ENCODE results near the gene SELENOW. TPM values are rescaled to one million over a fixed set of nuclear protein-coding genes. Genes with fewer than 3 reads are reported as not detected.
A peak's percentile ranks its signal among the peaks of the same experiment; 100 is the strongest.
"Not testable (repeated sequence)": the region's sequence is repeated elsewhere in the genome, so short reads cannot be mapped to it uniquely, and the experiment has no call there.

Gene SELENOW
- total RNA-seq, 1 experiment from 2014 or later = 466 TPM

DNA sequence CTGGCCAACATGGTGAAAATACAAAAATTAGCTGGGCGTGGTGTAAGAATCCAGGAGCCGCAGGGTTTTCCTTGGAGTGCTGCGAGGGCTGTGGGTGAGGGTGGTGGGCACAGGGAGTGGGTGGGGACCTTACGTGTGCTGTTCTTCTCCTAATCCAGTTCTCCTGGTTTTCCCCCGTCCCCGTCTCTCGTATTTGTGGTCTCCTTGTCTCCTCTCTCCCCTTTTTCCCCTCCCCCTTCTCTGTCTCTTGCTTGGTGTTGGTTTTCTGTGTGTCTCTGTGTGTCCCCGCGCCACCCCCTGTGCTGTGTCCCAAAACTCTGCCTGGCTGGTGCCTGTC, 1.7 kb downstream of the SELENOW start:
- peak overlapping the region; percentile 99 for H3K27ac Mint-ChIP-seq (ENCODE audit: unreplicated experiment)
- TF ChIP-seq, protein P1, sequence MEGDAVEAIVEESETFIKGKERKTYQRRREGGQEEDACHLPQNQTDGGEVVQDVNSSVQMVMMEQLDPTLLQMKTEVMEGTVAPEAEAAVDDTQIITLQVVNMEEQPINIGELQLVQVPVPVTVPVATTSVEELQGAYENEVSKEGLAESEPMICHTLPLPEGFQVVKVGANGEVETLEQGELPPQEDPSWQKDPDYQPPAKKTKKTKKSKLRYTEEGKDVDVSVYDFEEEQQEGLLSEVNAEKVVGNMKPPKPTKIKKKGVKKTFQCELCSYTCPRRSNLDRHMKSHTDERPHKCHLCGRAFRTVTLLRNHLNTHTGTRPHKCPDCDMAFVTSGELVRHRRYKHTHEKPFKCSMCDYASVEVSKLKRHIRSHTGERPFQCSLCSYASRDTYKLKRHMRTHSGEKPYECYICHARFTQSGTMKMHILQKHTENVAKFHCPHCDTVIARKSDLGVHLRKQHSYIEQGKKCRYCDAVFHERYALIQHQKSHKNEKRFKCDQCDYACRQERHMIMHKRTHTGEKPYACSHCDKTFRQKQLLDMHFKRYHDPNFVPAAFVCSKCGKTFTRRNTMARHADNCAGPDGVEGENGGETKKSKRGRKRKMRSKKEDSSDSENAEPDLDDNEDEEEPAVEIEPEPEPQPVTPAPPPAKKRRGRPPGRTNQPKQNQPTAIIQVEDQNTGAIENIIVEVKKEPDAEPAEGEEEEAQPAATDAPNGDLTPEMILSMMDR (IDR thresholded peaks at IDR 0.05; ENCODE audit: unreplicated experiment) = no peak
- CTCF ChIA-PET = no interaction called here
- H3K4me1 Mint-ChIP-seq (ENCODE audit: low read depth, unreplicated experiment) = peaks cover 47% of the 10 kb centered on the region
- no peaks in the 10 kb centered on the region for H3K9me3 Mint-ChIP-seq (ENCODE audit: low read depth, unreplicated experiment)
- no peak for DNase-seq
- H3K27me3 Mint-ChIP-seq (ENCODE audit: unreplicated experiment) = no peaks in the 10 kb centered on the region
- intact Hi-C loops (cut with micrococcal nuclease; ENCODE audit: unreplicated experiment) = no loop called here
- peak overlapping the region; percentile 99 for H3K4me3 Mint-ChIP-seq (ENCODE audit: low read depth, unreplicated experiment)
- H3K36me3 Mint-ChIP-seq (ENCODE audit: insufficient read depth, unreplicated experiment) = peaks cover 83% of the 10 kb centered on the region
- no TSS peak for BruUV-seq (replicated peaks)

DNA sequence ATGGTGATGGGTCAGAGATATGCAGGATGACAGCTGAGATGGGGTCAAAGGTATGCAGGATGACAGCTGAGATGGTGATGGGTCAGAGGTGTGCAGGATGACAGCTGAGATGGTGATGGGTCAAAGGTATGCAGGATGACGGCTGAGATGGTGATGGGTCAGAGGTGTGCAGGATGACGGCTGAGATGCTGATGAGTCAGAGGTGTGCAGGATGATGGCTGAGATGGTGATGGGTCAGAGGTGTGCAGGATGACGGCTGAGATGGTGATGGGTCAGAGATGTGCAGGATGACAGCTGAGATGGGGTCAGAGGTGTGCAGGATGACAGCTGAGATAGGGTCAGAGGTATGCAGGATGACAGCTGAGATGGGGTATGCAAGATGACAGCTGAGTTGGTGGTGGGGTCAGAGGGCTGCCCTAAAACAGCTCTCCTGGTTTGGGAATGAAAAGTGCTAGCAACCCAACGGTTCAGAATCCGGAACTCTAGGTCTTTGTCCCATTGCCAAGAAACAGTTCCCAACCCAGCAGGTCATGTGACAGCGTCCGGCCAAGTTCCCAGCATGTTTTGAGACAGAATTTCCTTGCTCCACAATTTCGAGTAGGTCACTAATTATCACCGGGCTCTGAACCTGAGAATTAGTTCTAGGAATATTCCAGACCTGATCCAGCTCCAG, 3.2 kb downstream of the SELENOW start:
- H3K27me3 Mint-ChIP-seq (ENCODE audit: unreplicated experiment) = no peaks in the 10 kb centered on the region
- no TSS peak for BruUV-seq (replicated peaks)
- H3K4me1 Mint-ChIP-seq (ENCODE audit: low read depth, unreplicated experiment) = peaks cover 40% of the 10 kb centered on the region
- H3K36me3 Mint-ChIP-seq (ENCODE audit: insufficient read depth, unreplicated experiment) = peaks cover 94% of the 10 kb centered on the region
- CTCF ChIA-PET = no interaction called here
- DNase-seq = no peak
- H3K9me3 Mint-ChIP-seq (ENCODE audit: low read depth, unreplicated experiment) = no peaks in the 10 kb centered on the region
- intact Hi-C loops (cut with micrococcal nuclease; ENCODE audit: unreplicated experiment) = no loop called here
- H3K4me3 Mint-ChIP-seq (ENCODE audit: low read depth, unreplicated experiment) = peak overlapping the region; percentile 99
- TF ChIP-seq, protein P1 (IDR thresholded peaks at IDR 0.05; ENCODE audit: unreplicated experiment) = no peak
- H3K27ac Mint-ChIP-seq (ENCODE audit: unreplicated experiment) = peak overlapping the region; percentile 99

DNA sequence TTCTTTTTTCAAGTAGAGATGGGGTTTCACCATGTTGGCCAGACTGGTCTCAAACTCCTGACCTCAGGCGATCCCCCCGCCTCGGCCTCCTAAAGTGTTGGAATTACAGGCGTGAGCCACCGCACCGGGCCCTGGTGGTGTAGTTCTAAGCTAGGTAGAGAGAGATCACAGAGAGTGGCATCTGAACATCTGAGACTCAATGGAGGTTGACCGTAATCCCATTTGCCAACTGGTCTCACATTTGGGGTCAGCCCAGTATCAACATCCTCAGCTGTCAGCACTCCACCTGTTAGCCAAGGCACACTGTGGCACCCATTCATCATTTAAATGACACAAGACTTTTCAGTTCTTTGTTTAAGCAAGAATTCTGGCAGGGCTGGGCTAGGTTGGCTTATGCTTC, 8.1 kb downstream of the SELENOW start:
- H3K27ac Mint-ChIP-seq (ENCODE audit: unreplicated experiment) = no peak overlapping the region
- TF ChIP-seq, protein P1 (IDR thresholded peaks at IDR 0.05; ENCODE audit: unreplicated experiment) = no peak

DNA sequence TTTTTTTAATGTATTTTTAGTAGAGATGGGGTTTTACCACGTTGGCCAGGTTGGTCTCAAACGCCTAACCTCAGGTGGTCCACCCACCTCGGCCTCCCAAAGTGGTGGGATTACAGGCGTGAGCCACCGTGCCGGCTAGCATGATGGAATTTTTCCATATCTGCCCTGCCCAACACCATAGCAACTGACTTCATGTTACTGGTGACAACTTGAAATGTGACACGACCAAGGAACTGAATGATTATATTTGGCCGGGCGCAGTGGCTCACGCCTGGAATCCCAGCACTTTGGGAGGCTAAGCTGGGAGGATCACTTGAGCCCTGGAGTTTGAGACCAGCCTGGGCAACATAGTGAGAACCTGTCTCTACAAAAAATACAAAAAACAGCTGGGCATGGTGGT, 8.8 kb downstream of the SELENOW start:
- DNase-seq; CTCF ChIA-PET; BruUV-seq (replicated peaks); H3K4me3 Mint-ChIP-seq (ENCODE audit: low read depth, unreplicated experiment); H3K9me3 Mint-ChIP-seq (ENCODE audit: low read depth, unreplicated experiment); H3K27me3 Mint-ChIP-seq (ENCODE audit: unreplicated experiment); H3K27ac Mint-ChIP-seq (ENCODE audit: unreplicated experiment); intact Hi-C loops (cut with micrococcal nuclease; ENCODE audit: unreplicated experiment): not testable (repeated sequence)
- Mint-ChIP-seq H3K36me3 (ENCODE audit: insufficient read depth, unreplicated experiment) (peaks cover 67% of the 10 kb centered on the region), H3K4me1 (ENCODE audit: low read depth, unreplicated experiment) (peaks cover 13% of the 10 kb centered on the region)

More for the DNA sequence above, 8.1 kb downstream of the SELENOW start:
- intact Hi-C loops (cut with micrococcal nuclease; ENCODE audit: unreplicated experiment) = no loop called here
- no peaks in the 10 kb centered on the region for H3K27me3 Mint-ChIP-seq (ENCODE audit: unreplicated experiment)
- DNase-seq = no peak
- H3K9me3 Mint-ChIP-seq (ENCODE audit: low read depth, unreplicated experiment) = no peaks in the 10 kb centered on the region
- peaks cover 16% of the 10 kb centered on the region for H3K4me1 Mint-ChIP-seq (ENCODE audit: low read depth, unreplicated experiment)
- CTCF ChIA-PET = no interaction called here
- no TSS peak for BruUV-seq (replicated peaks)
- H3K4me3 Mint-ChIP-seq (ENCODE audit: low read depth, unreplicated experiment) = no peak overlapping the region
- H3K36me3 Mint-ChIP-seq (ENCODE audit: insufficient read depth, unreplicated experiment) = peaks cover 74% of the 10 kb centered on the region

DNA sequence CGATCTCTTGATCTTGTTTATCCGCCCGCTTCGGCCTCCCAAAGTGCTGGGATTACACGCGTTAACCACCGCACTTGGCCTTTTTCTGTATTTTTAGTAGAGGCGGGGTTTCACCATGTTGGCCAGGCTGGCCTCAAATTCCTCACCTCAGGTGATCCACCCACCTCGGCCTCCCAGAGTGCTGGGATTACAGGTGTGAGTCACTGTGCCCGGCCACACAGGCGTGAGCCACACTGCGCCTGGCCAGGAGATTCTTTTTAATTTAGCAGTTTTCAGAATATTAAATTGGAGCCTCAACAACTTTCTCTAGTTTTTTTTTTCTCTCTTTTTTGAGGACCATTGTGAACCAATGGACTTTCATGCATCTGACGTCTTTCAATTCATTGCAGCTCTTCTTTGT, 11.3 kb downstream of the SELENOW start:
- Mint-ChIP-seq H3K27ac (ENCODE audit: unreplicated experiment) (peak overlapping the region; percentile 72), H3K4me1 (ENCODE audit: low read depth, unreplicated experiment) (peaks cover 13% of the 10 kb centered on the region), H3K36me3 (ENCODE audit: insufficient read depth, unreplicated experiment) (peaks cover 43% of the 10 kb centered on the region), H3K4me3 (ENCODE audit: low read depth, unreplicated experiment) (peak overlapping the region; percentile 53)
- H3K27me3 Mint-ChIP-seq (ENCODE audit: unreplicated experiment); H3K9me3 Mint-ChIP-seq (ENCODE audit: low read depth, unreplicated experiment); BruUV-seq (replicated peaks); intact Hi-C loops (cut with micrococcal nuclease; ENCODE audit: unreplicated experiment): not testable (repeated sequence)
- peak; percentile 79 for DNase-seq
- CTCF ChIA-PET = interaction anchor here (0.8 to 1.2 kb wide), 4 partner anchors 10 to 76 kb away, joined by 3 to 6 read pairs (median 4); partner anchors contain the start of gene SELENOW

All from Calu3 (cell line).